ENCODE data around the gene PTPRD.

The PTPRD gene

DNA sequence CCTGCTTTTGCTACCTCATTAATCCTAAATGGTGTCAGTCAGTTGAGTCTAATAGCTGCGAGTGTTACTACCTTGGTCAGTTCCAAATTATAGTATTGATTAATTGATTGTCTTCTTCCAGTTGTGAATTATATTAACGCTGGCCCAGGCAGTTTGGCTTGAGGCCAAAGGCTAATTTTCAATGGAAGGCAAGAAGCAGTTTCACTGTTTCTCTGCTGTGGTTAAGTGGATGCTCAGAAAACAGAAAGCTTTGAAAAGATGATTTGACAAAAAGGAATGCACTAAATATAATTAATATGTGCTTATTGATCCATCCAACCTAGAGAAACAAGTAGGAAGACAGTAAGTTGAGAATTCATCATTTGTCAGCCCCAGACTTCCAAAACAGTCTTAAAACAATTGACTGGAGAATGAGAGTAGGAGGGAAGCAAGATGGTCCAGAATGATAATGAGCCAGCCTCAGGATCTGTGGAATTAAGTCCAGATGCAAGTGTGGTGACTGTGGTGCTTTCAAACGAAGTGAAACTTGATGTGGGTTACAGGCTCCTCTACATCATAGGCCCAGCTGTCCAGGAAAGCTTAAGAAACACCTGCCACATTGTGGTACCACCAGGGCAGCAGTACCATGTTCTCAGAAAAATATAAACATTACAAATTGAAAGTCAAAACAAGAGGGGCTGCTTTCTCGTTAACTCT is 1442.2 kb downstream of the PTPRD start:
- no peaks in the 10 kb centered on the region for H3K27me3 ChIP-seq (ENCODE audit: control insufficient read depth in 1 of 2, insufficient read depth in 2 of 2, low read length in 2 of 2)
- H3K36me3 ChIP-seq (ENCODE audit: control insufficient read depth in 2 of 2, insufficient read depth in 2 of 2, low read length in 2 of 2), result no peaks in the 10 kb centered on the region
- no peak overlapping the region for H3K27ac ChIP-seq (ENCODE audit: low read length)
- no peak overlapping the region for H3K4me3 ChIP-seq (ENCODE audit: low read length in 2 of 2)
- H3K4me1 ChIP-seq (ENCODE audit: control insufficient read depth, insufficient read depth, low read length), result no peaks in the 10 kb centered on the region
- no peaks in the 10 kb centered on the region for H3K9me3 ChIP-seq (ENCODE audit: control insufficient read depth in 2 of 2, low read length in 2 of 2)
- H3K9ac ChIP-seq (ENCODE audit: low read length in 2 of 2), result no peak overlapping the region

DNA sequence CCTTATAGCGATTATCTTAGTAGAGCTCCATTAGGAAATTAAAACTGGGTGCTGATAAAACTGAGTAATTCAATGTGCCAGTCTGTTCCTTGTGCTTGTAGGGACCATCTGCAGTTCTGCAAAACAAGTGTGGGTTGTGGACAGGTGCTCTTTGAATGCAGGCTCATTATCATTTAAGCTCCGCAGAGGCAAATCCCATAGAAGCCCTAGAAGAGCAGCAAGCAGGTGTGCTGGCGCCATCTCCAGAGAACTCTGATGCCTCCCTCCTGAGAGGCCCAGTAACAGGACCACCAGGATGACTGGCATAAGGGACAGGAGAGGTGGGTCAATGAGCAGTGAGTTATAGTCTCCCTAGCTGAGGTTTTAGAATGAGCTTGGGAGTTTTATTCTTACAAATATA is 1470.8 kb downstream of the PTPRD start:
- H3K27ac ChIP-seq (ENCODE audit: low read length), result no peak overlapping the region
- H3K4me1 ChIP-seq (ENCODE audit: control insufficient read depth, insufficient read depth, low read length), result no peaks in the 10 kb centered on the region
- H3K36me3 ChIP-seq (ENCODE audit: control insufficient read depth in 2 of 2, insufficient read depth in 2 of 2, low read length in 2 of 2), result no peaks in the 10 kb centered on the region

GRCh38 chr9:9133526-9133925 is 1479.3 kb downstream of the PTPRD start:
- H3K36me3 ChIP-seq (ENCODE audit: control insufficient read depth in 2 of 2, insufficient read depth in 2 of 2, low read length in 2 of 2), result no peaks in the 10 kb centered on the region
- H3K9me3 ChIP-seq (ENCODE audit: control insufficient read depth in 2 of 2, low read length in 2 of 2), result no peaks in the 10 kb centered on the region
- H3K4me3 ChIP-seq (ENCODE audit: low read length in 2 of 2), result no peak overlapping the region
- H3K27me3 ChIP-seq (ENCODE audit: control insufficient read depth in 1 of 2, insufficient read depth in 2 of 2, low read length in 2 of 2), result no peaks in the 10 kb centered on the region
- no peak overlapping the region for H3K27ac ChIP-seq (ENCODE audit: low read length)
- H3K9ac ChIP-seq (ENCODE audit: low read length in 2 of 2), result no peak overlapping the region
- H3K4me1 ChIP-seq (ENCODE audit: control insufficient read depth, insufficient read depth, low read length), result no peaks in the 10 kb centered on the region

More for the DNA sequence above, 1470.8 kb downstream of the PTPRD start:
- H3K9me3 ChIP-seq (ENCODE audit: control insufficient read depth in 2 of 2, low read length in 2 of 2), result no peaks in the 10 kb centered on the region
- no peak overlapping the region for H3K4me3 ChIP-seq (ENCODE audit: low read length in 2 of 2)
- H3K27me3 ChIP-seq (ENCODE audit: control insufficient read depth in 1 of 2, insufficient read depth in 2 of 2, low read length in 2 of 2), result no peaks in the 10 kb centered on the region
- H3K9ac ChIP-seq (ENCODE audit: low read length in 2 of 2), result no peak overlapping the region

- no peaks in the 10 kb centered on the region for H3K27me3 ChIP-seq (ENCODE audit: control insufficient read depth in 1 of 2, insufficient read depth in 2 of 2, low read length in 2 of 2)
- no peak overlapping the region for H3K9ac ChIP-seq (ENCODE audit: low read length in 2 of 2)
- no peaks in the 10 kb centered on the region for H3K36me3 ChIP-seq (ENCODE audit: control insufficient read depth in 2 of 2, insufficient read depth in 2 of 2, low read length in 2 of 2)
- H3K4me3 ChIP-seq (ENCODE audit: low read length in 2 of 2), result no peak overlapping the region
- no peak overlapping the region for H3K27ac ChIP-seq (ENCODE audit: low read length)
- H3K4me1 ChIP-seq (ENCODE audit: control insufficient read depth, insufficient read depth, low read length), result no peaks in the 10 kb centered on the region
- no peaks in the 10 kb centered on the region for H3K9me3 ChIP-seq (ENCODE audit: control insufficient read depth in 2 of 2, low read length in 2 of 2)
Observed at GRCh38 chr9:9124616-9125015, 1488.2 kb downstream of the PTPRD start.

GRCh38 chr9:9122230-9122875 is 1490.4 kb downstream of the PTPRD start:
- no peak overlapping the region for H3K9ac ChIP-seq (ENCODE audit: low read length in 2 of 2)
- no peaks in the 10 kb centered on the region for H3K27me3 ChIP-seq (ENCODE audit: control insufficient read depth in 1 of 2, insufficient read depth in 2 of 2, low read length in 2 of 2)
- H3K27ac ChIP-seq (ENCODE audit: low read length), result no peak overlapping the region
- H3K4me1 ChIP-seq (ENCODE audit: control insufficient read depth, insufficient read depth, low read length), result no peaks in the 10 kb centered on the region
- no peak overlapping the region for H3K4me3 ChIP-seq (ENCODE audit: low read length in 2 of 2)
- no peaks in the 10 kb centered on the region for H3K36me3 ChIP-seq (ENCODE audit: control insufficient read depth in 2 of 2, insufficient read depth in 2 of 2, low read length in 2 of 2)
- H3K9me3 ChIP-seq (ENCODE audit: control insufficient read depth in 2 of 2, low read length in 2 of 2), result no peaks in the 10 kb centered on the region

GRCh38 chr9:9117866-9118265 is 1494.9 kb downstream of the PTPRD start:
- Histone ChIP-seq H3K9me3 (ENCODE audit: control insufficient read depth in 2 of 2, low read length in 2 of 2) (no peaks in the 10 kb centered on the region), H3K4me3 (ENCODE audit: low read length in 2 of 2) (no peak overlapping the region), H3K4me1 (ENCODE audit: control insufficient read depth, insufficient read depth, low read length) (no peaks in the 10 kb centered on the region), H3K27me3 (ENCODE audit: control insufficient read depth in 1 of 2, insufficient read depth in 2 of 2, low read length in 2 of 2) (no peaks in the 10 kb centered on the region), H3K36me3 (ENCODE audit: control insufficient read depth in 2 of 2, insufficient read depth in 2 of 2, low read length in 2 of 2) (no peaks in the 10 kb centered on the region), H3K27ac (ENCODE audit: low read length) (no peak overlapping the region), H3K9ac (ENCODE audit: low read length in 2 of 2) (no peak overlapping the region)

- Histone ChIP-seq H3K9me3 (ENCODE audit: control insufficient read depth in 2 of 2, low read length in 2 of 2) (no peaks in the 10 kb centered on the region), H3K4me3 (ENCODE audit: low read length in 2 of 2) (no peak overlapping the region), H3K27ac (ENCODE audit: low read length) (no peak overlapping the region), H3K4me1 (ENCODE audit: control insufficient read depth, insufficient read depth, low read length) (no peaks in the 10 kb centered on the region), H3K36me3 (ENCODE audit: control insufficient read depth in 2 of 2, insufficient read depth in 2 of 2, low read length in 2 of 2) (no peaks in the 10 kb centered on the region), H3K9ac (ENCODE audit: low read length in 2 of 2) (no peak overlapping the region), H3K27me3 (ENCODE audit: control insufficient read depth in 1 of 2, insufficient read depth in 2 of 2, low read length in 2 of 2) (no peaks in the 10 kb centered on the region)
Observed at GRCh38 chr9:9112001-9112720, 1500.6 kb downstream of the PTPRD start.

- Histone ChIP-seq H3K4me3 (ENCODE audit: low read length in 2 of 2) (no peak overlapping the region), H3K4me1 (ENCODE audit: control insufficient read depth, insufficient read depth, low read length) (no peaks in the 10 kb centered on the region), H3K9ac (ENCODE audit: low read length in 2 of 2) (no peak overlapping the region), H3K9me3 (ENCODE audit: control insufficient read depth in 2 of 2, low read length in 2 of 2) (no peaks in the 10 kb centered on the region), H3K27me3 (ENCODE audit: control insufficient read depth in 1 of 2, insufficient read depth in 2 of 2, low read length in 2 of 2) (no peaks in the 10 kb centered on the region), H3K27ac (ENCODE audit: low read length) (no peak overlapping the region), H3K36me3 (ENCODE audit: control insufficient read depth in 2 of 2, insufficient read depth in 2 of 2, low read length in 2 of 2) (no peaks in the 10 kb centered on the region)
Observed at GRCh38 chr9:9108641-9109040, 1504.2 kb downstream of the PTPRD start.

DNA sequence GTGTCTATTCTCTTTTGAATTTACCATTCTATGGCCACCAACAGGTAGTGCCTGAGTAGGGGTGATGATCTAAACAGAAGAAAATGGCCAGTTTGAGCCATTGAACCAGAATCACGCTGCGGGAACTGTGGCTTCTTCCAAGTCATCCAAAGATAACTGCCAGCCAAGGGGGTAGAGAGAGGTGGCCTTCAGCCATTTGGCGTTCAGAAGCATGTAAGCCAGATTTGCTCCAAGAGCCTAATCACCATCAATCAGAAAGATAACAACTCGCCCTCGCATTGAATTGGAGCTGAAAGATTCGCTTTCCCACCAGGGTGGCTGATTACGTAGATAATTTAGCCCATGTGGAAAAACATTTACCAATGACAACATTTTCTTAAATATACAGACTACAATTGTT is 1510.5 kb downstream of the PTPRD start:
- no peak overlapping the region for H3K27ac ChIP-seq (ENCODE audit: low read length)
- H3K9me3 ChIP-seq (ENCODE audit: control insufficient read depth in 2 of 2, low read length in 2 of 2), result no peaks in the 10 kb centered on the region
- H3K27me3 ChIP-seq (ENCODE audit: control insufficient read depth in 1 of 2, insufficient read depth in 2 of 2, low read length in 2 of 2), result no peaks in the 10 kb centered on the region
- H3K4me1 ChIP-seq (ENCODE audit: control insufficient read depth, insufficient read depth, low read length), result no peaks in the 10 kb centered on the region
- no peak overlapping the region for H3K4me3 ChIP-seq (ENCODE audit: low read length in 2 of 2)
- H3K9ac ChIP-seq (ENCODE audit: low read length in 2 of 2), result no peak overlapping the region
- H3K36me3 ChIP-seq (ENCODE audit: control insufficient read depth in 2 of 2, insufficient read depth in 2 of 2, low read length in 2 of 2), result no peaks in the 10 kb centered on the region

DNA sequence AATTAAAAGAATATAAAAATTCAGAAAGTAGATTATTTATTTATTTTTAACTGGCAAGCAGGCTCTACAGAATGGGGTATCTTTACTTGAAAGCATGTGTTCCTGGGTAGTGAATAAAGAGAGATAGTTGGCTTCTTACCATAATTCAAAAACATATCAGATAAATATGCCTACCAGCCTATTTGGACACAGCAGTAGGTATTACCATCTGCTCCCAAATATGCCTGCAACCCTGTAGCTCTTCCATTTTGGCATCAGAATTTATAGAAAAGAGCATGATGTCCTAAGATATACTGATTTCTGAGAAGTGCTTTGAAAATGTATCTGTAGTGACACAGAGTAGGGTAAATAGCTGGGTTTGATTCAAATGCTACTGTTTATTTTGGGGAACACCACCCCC is 1512.7 kb downstream of the PTPRD start:
- no peaks in the 10 kb centered on the region for H3K4me1 ChIP-seq (ENCODE audit: control insufficient read depth, insufficient read depth, low read length)

DNA sequence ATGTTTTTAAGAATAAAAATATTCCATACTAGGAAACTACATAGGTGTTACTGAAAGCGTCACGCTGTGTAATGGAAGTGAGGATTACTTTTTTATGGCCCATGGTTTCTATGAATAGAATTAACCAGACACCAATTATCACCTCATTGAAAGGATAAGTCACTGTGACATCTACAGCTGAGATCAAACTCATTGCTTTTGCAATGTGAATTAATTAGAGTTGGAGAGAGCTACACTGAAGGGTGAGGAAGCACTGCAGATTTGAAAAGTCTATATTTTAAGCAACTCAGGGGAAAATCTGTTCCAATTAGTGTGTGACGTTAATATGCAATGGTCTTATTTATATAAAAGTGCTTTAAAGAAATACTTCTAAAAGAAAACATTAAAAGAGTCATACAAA is 1513.2 kb downstream of the PTPRD start:
- Histone ChIP-seq H3K27ac (ENCODE audit: low read length) (no peak overlapping the region), H3K4me1 (ENCODE audit: control insufficient read depth, insufficient read depth, low read length) (no peaks in the 10 kb centered on the region), H3K4me3 (ENCODE audit: low read length in 2 of 2) (no peak overlapping the region), H3K36me3 (ENCODE audit: control insufficient read depth in 2 of 2, insufficient read depth in 2 of 2, low read length in 2 of 2) (no peaks in the 10 kb centered on the region), H3K9me3 (ENCODE audit: control insufficient read depth in 2 of 2, low read length in 2 of 2) (no peaks in the 10 kb centered on the region), H3K27me3 (ENCODE audit: control insufficient read depth in 1 of 2, insufficient read depth in 2 of 2, low read length in 2 of 2) (no peaks in the 10 kb centered on the region), H3K9ac (ENCODE audit: low read length in 2 of 2) (no peak overlapping the region)

More for the DNA sequence above, 1512.7 kb downstream of the PTPRD start:
- Histone ChIP-seq H3K9ac (ENCODE audit: low read length in 2 of 2) (no peak overlapping the region), H3K9me3 (ENCODE audit: control insufficient read depth in 2 of 2, low read length in 2 of 2) (no peaks in the 10 kb centered on the region), H3K4me3 (ENCODE audit: low read length in 2 of 2) (no peak overlapping the region), H3K27ac (ENCODE audit: low read length) (no peak overlapping the region), H3K36me3 (ENCODE audit: control insufficient read depth in 2 of 2, insufficient read depth in 2 of 2, low read length in 2 of 2) (no peaks in the 10 kb centered on the region), H3K27me3 (ENCODE audit: control insufficient read depth in 1 of 2, insufficient read depth in 2 of 2, low read length in 2 of 2) (no peaks in the 10 kb centered on the region)
